Measurements from ENCODE around the gene GRK7.
"Not testable (repeated sequence)": the region's sequence is repeated elsewhere in the genome, so short reads cannot be mapped to it uniquely, and the experiment has no call there.

The GRK7 gene

GRCh38 chr3:141762552-141762951, 656 bp upstream of the GRK7 start:
- DNase-seq = not testable (repeated sequence)

DNA sequence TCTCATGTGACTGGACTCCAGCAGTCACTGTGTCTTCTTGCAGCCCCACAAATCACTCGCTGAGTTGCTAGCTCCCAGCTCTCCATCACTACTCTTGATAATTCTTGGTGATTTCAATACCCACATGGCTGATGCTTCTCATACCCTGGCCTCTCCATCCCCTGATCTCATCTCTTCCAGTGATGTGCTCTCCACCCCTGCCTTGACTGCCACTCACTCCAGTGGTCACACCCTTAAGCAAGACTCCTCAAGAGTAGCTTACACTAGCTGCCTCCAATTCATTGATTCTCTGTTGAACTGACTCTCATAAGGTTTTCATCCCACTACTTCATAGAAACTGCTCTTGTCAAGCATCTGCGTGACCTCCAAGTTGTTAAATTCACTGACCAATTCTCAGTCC, 837 bp downstream of the GRK7 start:
- DNase-seq = no peak

DNA sequence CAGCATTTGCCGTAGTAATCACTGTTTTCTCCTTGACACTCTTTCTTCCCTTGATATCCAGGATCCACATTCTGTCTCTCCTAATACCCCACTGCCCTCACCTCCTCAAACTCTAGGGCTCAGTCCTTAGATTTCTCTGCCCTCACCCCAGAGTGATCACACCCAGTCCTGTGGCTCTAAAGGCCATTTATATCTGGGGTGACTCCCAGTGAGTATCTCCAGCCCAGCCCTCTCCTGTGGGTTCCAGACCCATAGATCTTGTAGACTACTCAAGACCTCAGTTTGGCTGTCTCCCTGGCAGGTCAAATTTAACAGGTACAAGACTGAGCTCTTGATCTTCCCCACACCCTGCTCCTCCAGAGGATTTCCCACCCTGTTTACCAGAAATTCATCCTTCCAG, 1.3 kb downstream of the GRK7 start:
- no peak for DNase-seq

GRCh38 chr3:141764986-141765385, 1.8 kb downstream of the GRK7 start:
- no peak for DNase-seq

GRCh38 chr3:141767066-141767465, 3.9 kb downstream of the GRK7 start:
- no peak for DNase-seq

GRCh38 chr3:141769221-141769894, 6.2 kb downstream of the GRK7 start:
- DNase-seq = no peak

DNA sequence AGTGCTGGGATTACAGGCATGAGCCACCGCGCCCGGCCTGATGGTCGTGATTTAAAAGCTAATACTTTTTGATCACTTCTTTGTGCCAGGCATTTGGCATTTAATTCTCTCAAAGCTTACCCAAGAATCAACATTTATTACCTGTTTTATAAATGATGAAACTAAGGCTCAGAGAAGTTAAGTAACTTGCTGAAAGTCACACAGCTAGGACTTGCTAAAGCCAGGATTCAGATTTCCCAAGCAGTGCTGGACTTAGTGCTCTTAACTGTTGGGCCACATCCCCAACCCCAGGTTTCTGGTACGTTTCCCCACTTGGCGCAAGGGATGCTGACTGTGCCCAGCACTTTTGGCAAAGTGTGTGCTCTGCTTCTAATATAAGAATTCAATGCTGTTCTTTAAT, 10.5 kb downstream of the GRK7 start:
- DNase-seq = no peak

DNA sequence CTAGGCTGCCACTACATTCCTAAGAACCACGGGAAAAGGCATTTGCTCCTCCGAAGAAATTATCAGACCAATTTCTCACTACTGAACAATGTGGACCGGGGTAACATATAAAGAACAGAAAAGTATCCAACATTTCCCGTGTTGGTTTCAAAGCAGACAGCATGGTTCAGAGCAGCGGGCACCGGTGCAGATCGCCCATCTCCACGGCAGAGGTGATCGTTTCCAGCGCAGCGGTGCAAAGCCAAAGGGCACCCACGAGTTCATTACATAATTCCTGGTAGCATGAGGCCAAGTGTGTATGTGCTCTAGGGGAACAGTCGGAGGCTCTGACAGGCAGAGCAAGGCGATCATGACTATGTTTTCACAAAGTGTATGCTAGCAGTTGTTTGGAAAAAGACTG, 13.2 kb downstream of the GRK7 start:
- DNase-seq = no peak

- no peak for DNase-seq
Measured at GRCh38 chr3:141776885-141777284, 13.7 kb downstream of the GRK7 start.

DNA sequence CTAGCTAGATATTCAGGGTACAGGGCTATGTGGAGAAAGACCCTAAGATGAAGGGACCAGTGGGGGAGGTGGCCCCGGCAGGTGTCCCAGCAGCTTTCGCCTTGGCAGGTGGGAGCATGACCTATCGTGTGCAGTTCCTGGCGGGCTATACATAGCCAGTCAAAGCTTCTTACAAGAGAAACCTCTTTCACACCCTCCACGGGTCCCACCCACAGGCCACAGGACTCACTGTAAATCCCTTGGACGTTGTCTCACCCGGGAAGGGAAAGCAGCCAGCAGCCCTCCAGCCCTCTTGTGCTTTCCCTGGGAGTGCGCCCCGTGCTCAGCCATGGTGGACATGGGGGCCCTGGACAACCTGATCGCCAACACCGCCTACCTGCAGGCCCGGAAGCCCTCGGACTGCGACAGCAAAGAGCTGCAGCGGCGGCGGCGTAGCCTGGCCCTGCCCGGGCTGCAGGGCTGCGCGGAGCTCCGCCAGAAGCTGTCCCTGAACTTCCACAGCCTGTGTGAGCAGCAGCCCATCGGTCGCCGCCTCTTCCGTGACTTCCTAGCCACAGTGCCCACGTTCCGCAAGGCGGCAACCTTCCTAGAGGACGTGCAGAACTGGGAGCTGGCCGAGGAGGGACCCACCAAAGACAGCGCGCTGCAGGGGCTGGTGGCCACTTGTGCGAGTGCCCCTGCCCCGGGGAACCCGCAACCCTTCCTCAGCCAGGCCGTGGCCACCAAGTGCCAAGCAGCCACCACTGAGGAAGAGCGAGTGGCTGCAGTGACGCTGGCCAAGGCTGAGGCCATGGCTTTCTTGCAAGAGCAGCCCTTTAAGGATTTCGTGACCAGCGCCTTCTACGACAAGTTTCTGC, 15.0 kb downstream of the GRK7 start:
- no peak for DNase-seq

DNA sequence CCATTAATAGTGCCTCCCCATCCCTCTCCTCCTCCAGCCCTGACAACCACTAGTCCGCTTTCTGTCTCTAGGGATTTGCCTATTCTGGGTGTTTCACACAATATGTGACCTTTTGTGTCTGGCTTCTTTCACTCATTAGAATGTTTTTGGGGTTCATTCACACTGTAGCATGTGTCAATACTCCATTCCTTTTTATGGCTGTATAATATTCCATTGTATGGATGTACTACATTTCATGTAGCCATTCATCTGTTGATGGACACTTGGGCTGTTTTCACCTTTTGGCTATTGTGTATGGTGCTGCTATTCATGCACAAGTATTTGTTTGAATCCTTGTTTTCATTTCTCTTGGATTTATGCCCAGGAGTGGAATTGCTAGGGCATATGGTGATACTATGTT, 16.5 kb downstream of the GRK7 start:
- no peak for DNase-seq

DNA sequence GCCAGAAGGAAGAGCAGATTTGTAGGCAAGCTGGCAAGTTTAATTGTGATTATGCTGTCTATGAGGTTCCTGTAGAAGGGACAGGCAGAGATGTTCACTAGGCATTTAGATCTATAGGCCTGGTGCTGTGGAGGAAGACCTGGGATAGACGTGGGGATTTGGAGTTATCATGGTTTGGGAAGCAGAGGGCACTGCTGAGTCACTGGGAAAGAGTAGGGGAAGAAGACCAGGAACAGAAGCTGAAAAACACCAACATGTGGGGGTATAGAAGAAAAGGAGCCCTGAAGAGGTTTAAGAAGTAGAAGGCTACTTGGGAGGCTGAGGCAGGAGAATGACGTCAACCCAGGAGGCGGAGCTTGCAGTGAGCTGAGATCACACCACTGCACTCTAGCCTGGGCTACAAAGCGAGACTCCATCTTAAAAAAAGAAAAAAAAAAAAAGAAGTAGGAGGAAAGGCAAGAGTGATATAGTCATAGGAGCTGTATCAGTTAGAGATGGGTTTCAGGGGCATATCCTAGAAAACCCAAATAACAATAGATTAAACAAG, 19.3 kb downstream of the GRK7 start:
- no peak for DNase-seq

DNA sequence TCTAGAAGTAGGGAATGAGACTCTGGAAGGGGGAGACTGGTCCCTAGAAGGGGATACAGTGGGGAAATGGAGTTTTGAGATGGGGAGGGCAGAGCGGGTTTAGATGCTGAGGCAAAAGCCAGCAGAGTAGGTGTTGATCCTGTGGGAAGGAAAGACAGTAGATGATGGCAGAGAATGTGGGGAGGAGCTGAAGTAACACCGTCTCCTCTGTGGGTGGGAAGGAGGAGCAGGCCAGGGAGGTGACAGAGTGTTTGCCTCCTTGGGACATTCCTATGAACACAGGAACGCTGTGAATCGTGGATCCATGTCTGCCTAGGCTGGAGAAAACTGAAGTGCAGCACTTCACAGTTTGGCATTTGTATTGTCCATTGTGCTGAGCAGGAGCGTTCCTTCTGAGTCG, 20.4 kb downstream of the GRK7 start:
- no peak for DNase-seq

- DNase-seq = no peak
Measured at GRCh38 chr3:141784096-141784495, 20.9 kb downstream of the GRK7 start.

- no peak for DNase-seq
Measured at GRCh38 chr3:141784531-141784930, 21.3 kb downstream of the GRK7 start.

DNA sequence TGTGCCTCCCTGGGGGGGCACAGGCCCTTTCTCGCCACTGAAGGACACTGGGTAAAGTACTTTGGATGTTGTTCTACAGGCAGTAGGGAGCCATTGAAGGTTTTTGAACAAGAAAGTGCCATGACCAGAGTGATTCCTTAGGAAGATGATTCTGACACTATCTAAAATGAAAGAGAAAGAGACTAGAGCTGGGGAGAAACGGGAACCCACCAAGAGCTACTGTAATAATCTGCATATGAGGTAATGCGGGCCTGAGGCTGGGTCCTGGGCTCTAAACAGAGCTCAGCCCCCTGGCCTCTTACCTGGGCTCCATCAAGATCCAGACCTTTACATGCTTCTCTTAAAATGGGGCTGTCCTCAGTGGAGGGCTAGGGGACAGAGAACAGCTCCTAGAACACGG, 24.9 kb downstream of the GRK7 start:
- DNase-seq = no peak

- not testable (repeated sequence) for DNase-seq
Measured at GRCh38 chr3:141788750-141789149, 25.5 kb downstream of the GRK7 start.

GRCh38 chr3:141789281-141789680, 26.1 kb downstream of the GRK7 start:
- no peak for DNase-seq

- DNase-seq = no peak
Measured at GRCh38 chr3:141790171-141790570, 27.0 kb downstream of the GRK7 start.

DNA sequence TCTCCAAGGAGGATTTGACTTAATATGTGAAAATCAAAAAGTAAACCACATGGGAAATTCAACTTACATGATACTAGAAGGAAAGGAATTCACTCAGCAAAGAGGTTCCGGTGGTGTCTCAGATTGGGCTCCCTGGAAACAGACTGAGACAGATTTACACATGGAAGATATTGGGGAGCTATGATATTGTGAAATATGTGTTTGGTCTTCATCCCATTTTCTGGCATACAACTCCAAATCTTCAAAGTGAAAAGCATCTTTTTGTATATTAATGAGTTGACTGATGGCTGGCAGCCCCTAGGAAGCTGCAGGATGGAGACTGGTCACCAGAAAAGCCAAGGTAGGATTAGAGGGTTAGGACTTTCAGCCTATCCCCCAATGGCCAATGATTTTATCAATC, 29.3 kb downstream of the GRK7 start:
- DNase-seq = no peak

GRCh38 chr3:141793476-141794260, 30.5 kb downstream of the GRK7 start:
- no peak for DNase-seq

DNA sequence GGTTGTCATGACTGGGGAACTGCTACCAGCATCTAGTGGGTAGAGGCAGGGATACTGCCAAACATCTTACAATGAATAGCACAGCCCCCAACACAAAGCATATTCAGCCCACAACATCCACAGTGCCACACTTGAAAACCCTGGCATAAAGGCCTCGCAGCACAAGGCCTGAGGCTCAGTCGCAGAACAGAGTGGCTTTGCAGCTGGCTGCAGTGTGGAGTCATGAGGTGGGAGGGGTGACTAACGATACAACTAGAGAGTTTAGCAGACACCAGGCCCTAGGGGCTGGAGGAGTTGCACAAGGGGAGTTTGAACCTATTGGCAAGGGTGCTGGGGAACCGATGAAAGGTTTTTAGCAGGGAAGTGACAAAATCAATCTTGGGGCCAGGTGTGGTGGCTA, 32.1 kb downstream of the GRK7 start:
- DNase-seq = no peak

GRCh38 chr3:141795741-141796080, 32.5 kb downstream of the GRK7 start:
- no peak for DNase-seq

All from stimulated activated CD4-positive, alpha-beta T cell treated with anti-CD3 and anti-CD28 coated beads, Interleukin-12 subunit alpha, Interleukin-12 subunit beta, amount 100 ng/mL, for 4 hours (primary cell).